Hindlimb muscle (tissue), 1 donor: ENCODE measurements around the gene ZNF639. TPM values are rescaled to one million over a fixed set of nuclear protein-coding genes. Genes with fewer than 3 reads are reported as not detected.
"Not testable (repeated sequence)": the region's sequence is repeated elsewhere in the genome, so short reads cannot be mapped to it uniquely, and the experiment has no call there.

Source experiments
- DNase-seq: peaks from one replicate; pipeline ENCODE4 v3.0.0-alpha.2; 2013
- polyA plus RNA-seq: library from polyadenylated mRNA; unstranded; fragments of 120-200 nt; gene quantifications from one replicate; pipeline ENCODE4 v1.2.1, GENCODE V29; 2013; ENCODE audit not compliant: insufficient read length

The ZNF639 gene
- polyA plus RNA-seq: 31.7 TPM

- DNase-seq: peak; percentile 91
Observed at GRCh38 chr3:179322286-179323196, at the start of gene ZNF639. ZNF639 (plus strand) TSS chr3:179323031; CDS start chr3:179328294, 5,263 bp downstream.

- DNase-seq: not testable (repeated sequence)
Observed at GRCh38 chr3:179274434-179274833, 48.4 kb upstream of the ZNF639 start.

GRCh38 chr3:179276001-179276400 is 46.8 kb upstream of the ZNF639 start:
- DNase-seq: no peak

GRCh38 chr3:179276743-179277142 is 46.1 kb upstream of the ZNF639 start:
- DNase-seq: no peak

GRCh38 chr3:179278151-179278550 is 44.7 kb upstream of the ZNF639 start:
- no peak for DNase-seq

- DNase-seq: no peak
Observed at GRCh38 chr3:179278932-179279693, 43.7 kb upstream of the ZNF639 start.

GRCh38 chr3:179279837-179280236 is 43.0 kb upstream of the ZNF639 start:
- no peak for DNase-seq

- DNase-seq: no peak
Observed at GRCh38 chr3:179281825-179282224, 41.0 kb upstream of the ZNF639 start.

- no peak for DNase-seq
Observed at GRCh38 chr3:179286331-179286730, 36.5 kb upstream of the ZNF639 start.

- no peak for DNase-seq
Observed at GRCh38 chr3:179288845-179289244, 34.0 kb upstream of the ZNF639 start.

GRCh38 chr3:179289295-179289694 is 33.5 kb upstream of the ZNF639 start:
- no peak for DNase-seq

- DNase-seq: no peak
Observed at GRCh38 chr3:179292450-179292849, 30.4 kb upstream of the ZNF639 start.

GRCh38 chr3:179297971-179298725 is 24.7 kb upstream of the ZNF639 start:
- no peak for DNase-seq

- no peak for DNase-seq
Observed at GRCh38 chr3:179299316-179299715, 23.5 kb upstream of the ZNF639 start.

GRCh38 chr3:179299999-179300613 is 22.7 kb upstream of the ZNF639 start:
- DNase-seq: no peak

- DNase-seq: no peak
Observed at GRCh38 chr3:179301645-179302044, 21.2 kb upstream of the ZNF639 start.

GRCh38 chr3:179302111-179302510 is 20.7 kb upstream of the ZNF639 start:
- DNase-seq: no peak

GRCh38 chr3:179304605-179305004 is 18.2 kb upstream of the ZNF639 start:
- no peak for DNase-seq

GRCh38 chr3:179307362-179307761 is 15.5 kb upstream of the ZNF639 start:
- not testable (repeated sequence) for DNase-seq

- DNase-seq: no peak
Observed at GRCh38 chr3:179308001-179308400, 14.8 kb upstream of the ZNF639 start.

GRCh38 chr3:179309225-179310078 is 13.4 kb upstream of the ZNF639 start:
- DNase-seq: no peak
